Stomach (tissue), 4 donors: Measurements from ENCODE around the gene ACSF3.

Experiments
- CTCF ChIP-seq, 7 experiments: fragments of 450-650 bp in 4 of 7; fragments of 200-600 bp in 3 of 7; sonication (generic) in 3 of 7; IDR thresholded peaks; one replicate each; pipeline ENCODE4 v1.5.1; 2016 to 2019; ENCODE audit warnings: antibody characterized with exemption in 7 of 7, control low read depth in 2 of 7, mild to moderate bottlenecking in 1 of 7
- EP300 ChIP-seq: sonication (generic); formaldehyde crosslinking; IDR thresholded peaks from one replicate; pipeline ENCODE4 v1.6.1; 2017; ENCODE audit warnings: antibody characterized with exemption
- POLR2A ChIP-seq, 4 donors: fragments of 450-650 bp; IDR thresholded peaks; one replicate each; pipeline ENCODE4 v1.6.1; 2016; ENCODE audit warnings: antibody characterized with exemption in 4 of 4, control low read depth in 2 of 4, mild to moderate bottlenecking in 1 of 4, moderate library complexity in 1 of 4
- POLR2AphosphoS5 ChIP-seq, 3 donors: sonication (generic); formaldehyde crosslinking; IDR thresholded peaks; one replicate each; pipeline ENCODE4 v1.6.1; 2016; ENCODE audit warnings: antibody characterized with exemption in 3 of 3

GRCh38 chr16:89110641-89111040 is 17.0 kb downstream of the ACSF3 start:
- TF ChIP-seq CTCF (IDR thresholded peaks at IDR 0.05) = no peak
- TF ChIP-seq POLR2A (IDR thresholded peaks at IDR 0.05) = no peak
- TF ChIP-seq EP300 = no peak
- no peak for TF ChIP-seq POLR2AphosphoS5 (IDR thresholded peaks at IDR 0.05)
